NB4 (cell line): ENCODE measurements around the gene GSTO1.

Source experiments
- POLR2A ChIP-seq: IDR thresholded peaks from 2 replicates; pipeline ENCODE4 v1.6.1; 2011; ENCODE audit warnings: mild to moderate bottlenecking; ENCODE audit not compliant: insufficient read length; ENCODE audit errors: extremely low read depth
- TF ChIP-seq, protein P1 (sequence below): IDR thresholded peaks from one replicate; pipeline ENCODE4 v1.5.1; 2012; ENCODE audit warnings: low read depth, low read length

DNA sequence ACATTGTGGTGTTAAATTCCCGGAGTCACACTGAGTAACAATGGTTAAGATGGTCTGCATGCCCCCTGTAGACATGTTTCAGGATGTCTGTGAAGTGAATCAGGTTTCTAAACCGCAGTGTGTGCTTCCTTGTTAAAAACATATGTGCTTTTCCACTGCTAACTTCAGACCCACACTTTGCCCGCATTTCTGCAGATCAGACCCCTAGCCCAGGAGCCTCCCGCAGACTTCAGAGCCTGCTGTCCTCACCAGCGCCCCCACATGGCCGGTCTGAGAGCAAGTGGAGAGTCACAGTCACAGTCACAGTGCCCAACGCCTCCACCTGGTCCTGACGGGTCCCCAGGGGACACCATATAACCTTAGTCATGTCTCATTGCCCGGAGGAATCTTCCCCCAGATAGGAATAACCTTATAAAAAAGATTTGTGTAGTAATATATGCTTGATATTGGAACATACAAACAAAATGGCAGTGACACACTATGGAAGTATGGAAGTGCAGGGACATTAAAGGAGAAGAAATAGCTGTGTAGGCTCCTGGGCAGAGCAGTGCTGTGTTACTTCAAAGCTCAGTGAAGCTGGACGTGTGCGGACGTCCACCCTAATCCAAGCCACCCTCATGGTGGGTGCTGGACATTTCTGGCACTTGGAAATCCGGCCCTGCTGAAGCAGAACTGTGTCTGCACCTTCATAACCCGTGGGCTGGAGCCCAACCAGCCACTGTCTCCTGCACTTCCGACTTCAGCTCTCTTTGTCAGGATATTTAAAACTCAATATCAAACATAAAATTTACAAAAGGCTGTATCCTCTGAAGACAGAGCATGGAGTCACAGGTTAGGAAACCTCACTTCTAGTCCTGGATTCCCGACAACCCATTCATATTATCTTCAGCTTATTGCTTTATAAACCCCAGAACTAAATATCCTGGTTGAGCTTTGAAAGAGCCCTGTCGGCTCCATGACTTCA is 43.3 kb downstream of the GSTO1 start:
- TF ChIP-seq, protein P1, sequence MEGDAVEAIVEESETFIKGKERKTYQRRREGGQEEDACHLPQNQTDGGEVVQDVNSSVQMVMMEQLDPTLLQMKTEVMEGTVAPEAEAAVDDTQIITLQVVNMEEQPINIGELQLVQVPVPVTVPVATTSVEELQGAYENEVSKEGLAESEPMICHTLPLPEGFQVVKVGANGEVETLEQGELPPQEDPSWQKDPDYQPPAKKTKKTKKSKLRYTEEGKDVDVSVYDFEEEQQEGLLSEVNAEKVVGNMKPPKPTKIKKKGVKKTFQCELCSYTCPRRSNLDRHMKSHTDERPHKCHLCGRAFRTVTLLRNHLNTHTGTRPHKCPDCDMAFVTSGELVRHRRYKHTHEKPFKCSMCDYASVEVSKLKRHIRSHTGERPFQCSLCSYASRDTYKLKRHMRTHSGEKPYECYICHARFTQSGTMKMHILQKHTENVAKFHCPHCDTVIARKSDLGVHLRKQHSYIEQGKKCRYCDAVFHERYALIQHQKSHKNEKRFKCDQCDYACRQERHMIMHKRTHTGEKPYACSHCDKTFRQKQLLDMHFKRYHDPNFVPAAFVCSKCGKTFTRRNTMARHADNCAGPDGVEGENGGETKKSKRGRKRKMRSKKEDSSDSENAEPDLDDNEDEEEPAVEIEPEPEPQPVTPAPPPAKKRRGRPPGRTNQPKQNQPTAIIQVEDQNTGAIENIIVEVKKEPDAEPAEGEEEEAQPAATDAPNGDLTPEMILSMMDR, result peak; percentile 72
- TF ChIP-seq POLR2A, result no peak
